GM12878 (cell line): ENCODE results near the gene ZNF791. TPM values are rescaled to one million over a fixed set of nuclear protein-coding genes. Genes with fewer than 3 reads are reported as not detected.

Experiments used
- ATAC-seq: fragments of 200-7000 bp; cut with Tn5 transposase; 3 replicates; pipeline ENCODE4 v1.9.1; 2020; ENCODE audit warnings: mild to moderate bottlenecking, moderate library complexity
- BruUV-seq: library from RNA; stranded (reverse); fragments of 400-500 nt; replicated peaks from 2 replicates; lab custom pipeline; 2021; lab: Mats Ljungman, UMichigan
- CTCF ChIA-PET: fragments of 300-600 bp; sonication (Branson Sonifier 250); formaldehyde crosslinking; extraction: SDS; loops from one replicate; lab custom pipeline; 2021; ENCODE audit warnings: inconsistent platforms; lab: Yijun Ruan, JAX
- POLR2A ChIA-PET: fragments of 350-600 bp; formaldehyde crosslinking; extraction: SDS; loops from one replicate; lab custom pipeline; 2021; ENCODE audit warnings: inconsistent platforms; lab: Charles Lee
- RAD21 ChIA-PET: fragments of 300-600 bp; sonication (Branson Sonifier 250); formaldehyde crosslinking; loops from one replicate; lab custom pipeline; 2023; ENCODE audit warnings: antibody characterized with exemption; ENCODE audit not compliant: unreplicated experiment; lab: Charles Lee
- SMC1A ChIA-PET: fragments of 300-600 bp; sonication (Branson Sonifier 250); formaldehyde crosslinking; loops from one replicate; lab custom pipeline; 2023; ENCODE audit not compliant: unreplicated experiment, uncharacterized antibody; lab: Charles Lee
- DNase-seq: peaks from one replicate; pipeline ENCODE4 v3.0.0-alpha.2; 2011; ENCODE audit warnings: low read depth, low spot score
- FAIRE-seq: peaks from 3 replicates; lab custom pipeline; 2011; peaks lifted over from hg19 to GRCh38; lab: Jason Lieb, UNC
- H2AFZ ChIP-seq: 2 replicates; pipeline ENCODE4 v1.6.0; 2011; ENCODE audit warnings: low read depth, low read length, control low read depth; ENCODE audit not compliant: control insufficient read depth
- H3K27ac ChIP-seq: 2 replicates; pipeline ENCODE4 v1.5.1; 2011; ENCODE audit warnings: control low read depth; ENCODE audit not compliant: control insufficient read depth, insufficient read depth
- H3K27me3 ChIP-seq, 2 experiments: replicated peaks in 1 of 2; 2 replicates each; pipeline versions ENCODE4 v1.6.0 to v1.6.1; 2011; ENCODE audit warnings: low read length in 1 of 2; ENCODE audit not compliant: control insufficient read depth in 2 of 2, insufficient read depth in 2 of 2
- H3K36me3 ChIP-seq, 2 experiments: 2 replicates each; pipeline ENCODE4 v1.5.1; 2011; ENCODE audit warnings: low read length in 1 of 2; ENCODE audit not compliant: control insufficient read depth in 2 of 2, insufficient read depth in 2 of 2
- H3K4me1 ChIP-seq: 2 replicates; pipeline ENCODE4 v1.6.1; 2011; ENCODE audit warnings: mild to moderate bottlenecking, low read length, moderate library complexity, mixed read lengths; ENCODE audit not compliant: control insufficient read depth, insufficient read depth
- H3K4me2 ChIP-seq: 2 replicates; pipeline ENCODE4 v1.6.0; 2011; ENCODE audit warnings: control low read depth; ENCODE audit not compliant: control insufficient read depth, insufficient read depth
- H3K4me3 ChIP-seq: fragments of 200-600 bp; sonication (generic); 2 replicates; pipeline ENCODE4 v1.5.1; 2016
- H3K79me2 ChIP-seq: 2 replicates; pipeline ENCODE4 v1.6.0; 2011; ENCODE audit warnings: low read length; ENCODE audit not compliant: control insufficient read depth, insufficient read depth
- H3K9ac ChIP-seq: 2 replicates; pipeline ENCODE4 v1.8.0; 2011; ENCODE audit warnings: low read length, control low read depth, mixed read lengths; ENCODE audit not compliant: control insufficient read depth, insufficient read depth
- H3K9me3 ChIP-seq: replicated peaks from 3 replicates; pipeline ENCODE4 v1.5.1; 2011; ENCODE audit warnings: mild to moderate bottlenecking, low read length; ENCODE audit not compliant: control insufficient read depth, insufficient read depth
- H4K20me1 ChIP-seq: 2 replicates; pipeline ENCODE4 v1.6.0; 2011; ENCODE audit not compliant: control insufficient read depth, insufficient read depth
- BCL3 ChIP-seq: IDR thresholded peaks from 2 replicates; pipeline ENCODE4 v1.6.1; 2011; ENCODE audit warnings: borderline replicate concordance, low read depth, mild to moderate bottlenecking, moderate library complexity, low read length; ENCODE audit not compliant: insufficient read depth, poor library complexity, severe bottlenecking
- CREB1 ChIP-seq: IDR thresholded peaks from 2 replicates; pipeline ENCODE4 v1.6.1; 2012; ENCODE audit warnings: low read depth, mild to moderate bottlenecking, inconsistent platforms
- ETV6 ChIP-seq, 2 experiments: fragments of 450-650 bp in 1 of 2; IDR thresholded peaks in 1 of 2; conservative IDR thresholded peaks in 1 of 2; 2 replicates each; pipeline ENCODE4 v1.6.1; 2014; ENCODE audit warnings: antibody characterized with exemption in 1 of 2, borderline replicate concordance in 1 of 2, low read depth in 1 of 2, mild to moderate bottlenecking in 1 of 2, moderate library complexity in 1 of 2
- EZH2 ChIP-seq: IDR thresholded peaks from 2 replicates; pipeline ENCODE4 v1.6.1; 2012; ENCODE audit warnings: low read depth, mild to moderate bottlenecking, control low read depth, inconsistent platforms, low read length, borderline replicate concordance; ENCODE audit not compliant: control insufficient read depth
- FOXK2 ChIP-seq: fragments of 450-650 bp; IDR thresholded peaks from 2 replicates; pipeline ENCODE4 v1.6.1; 2017; ENCODE audit warnings: mild to moderate bottlenecking, moderate library complexity
- IKZF1 ChIP-seq: fragments of 450-650 bp; conservative IDR thresholded peaks from 2 replicates; pipeline ENCODE4 v1.6.1; 2017; ENCODE audit warnings: antibody characterized with exemption, mild to moderate bottlenecking
- PML ChIP-seq: IDR thresholded peaks from 2 replicates; pipeline ENCODE4 v1.6.1; 2012; ENCODE audit warnings: low read length, inconsistent platforms
- RFX5 ChIP-seq: IDR thresholded peaks from 2 replicates; pipeline ENCODE4 v1.6.1; 2011; ENCODE audit warnings: low read depth, low read length, improper control_type of control experiment
- ZNF207 ChIP-seq: fragments of 450-650 bp; IDR thresholded peaks from 2 replicates; pipeline ENCODE4 v1.6.1; 2014; ENCODE audit warnings: antibody characterized with exemption, mild to moderate bottlenecking, borderline replicate concordance
- ZNF24 ChIP-seq: fragments of 450-650 bp; IDR thresholded peaks from 2 replicates; pipeline ENCODE4 v1.6.1; 2017; ENCODE audit warnings: antibody characterized with exemption, mild to moderate bottlenecking
- ZNF687 ChIP-seq: fragments of 450-650 bp; IDR thresholded peaks from 2 replicates; pipeline ENCODE4 v1.6.1; 2017; ENCODE audit warnings: mild to moderate bottlenecking, moderate library complexity
- WGBS: methylation state at CpG from one replicate; pipeline ENCODE4 v1.1.6; 2016; ENCODE audit warnings: low lambda C conversion rate; ENCODE audit not compliant: insufficient replicate concordance, insufficient coverage; ENCODE audit errors: missing lambda C conversion rate; 5-methylcytosine and 5-hydroxymethylcytosine counted together
- in situ Hi-C: fragments of 300-500 bp; cut with MboI; formaldehyde crosslinking; loops from 9 replicates; pipeline ENCODE4 v1.14.3; 2018; ENCODE audit warnings: mixed read lengths
- intact Hi-C: fragments of 100-400 bp; cut with micrococcal nuclease; formaldehyde crosslinking; loops from one replicate; pipeline ENCODE4 v1.14.2; 2022; ENCODE audit not compliant: unreplicated experiment
- polyA plus RNA-seq, 11 experiments: library from polyadenylated mRNA; depleted of rRNA in 4 of 11; unstranded in 6 of 11; stranded (reverse) in 5 of 11; fragments of >200 nt; fragmentation: Nextera tagmentation in 4 of 11; fragmentation: Illumina TruSeq in 1 of 11; extraction: Ambion mirVana in 4 of 11; extraction: Trizol in 1 of 11; gene quantifications; 1 replicate in 1 of 11; 2 replicates in 10 of 11; pipeline versions ENCODE4 v1.2.1 to v1.2.3, GENCODE V29; 2011 to 2016; ENCODE audit warnings: inconsistent platforms in 2 of 11, missing spikeins in 2 of 11, low read depth in 1 of 11
- total RNA-seq, 4 experiments: library from RNA; depleted of rRNA in 3 of 4; stranded (reverse); fragments of >200 nt in 3 of 4; fragmentation: Illumina TruSeq in 1 of 4; extraction: Trizol in 1 of 4; gene quantifications; 2 replicates each; pipeline versions ENCODE4 v1.2.1 to v1.2.3, GENCODE V29; 2013 to 2021
- TF ChIP-seq, protein P1 (sequence below): IDR thresholded peaks from 2 replicates; pipeline ENCODE4 v1.6.1; 2012; ENCODE audit warnings: low read depth, low read length, improper control_type of control experiment
- TF ChIP-seq, protein P2 (sequence below), 3 experiments: IDR thresholded peaks in 2 of 3; conservative IDR thresholded peaks in 1 of 3; 2 replicates each; pipeline ENCODE4 v1.5.1; 2011; ENCODE audit warnings: low read depth in 3 of 3, low read length in 3 of 3, mild to moderate bottlenecking in 3 of 3, control low read depth in 2 of 3, moderate library complexity in 2 of 3, inconsistent platforms in 1 of 3, mixed read lengths in 1 of 3; ENCODE audit not compliant: control insufficient read depth in 2 of 3, insufficient read depth in 1 of 3; ENCODE audit errors: extremely low read depth in 1 of 3

Gene ZNF791
- total and polyA plus RNA-seq, 10 of the 15 experiments (the other 5 are each of a cell fraction or from before 2014, with no cell fraction given) = 7.5 to 24.0 (median 11.8) TPM

GRCh38 chr19:12606796-12607195 is 3.9 kb upstream of the ZNF791 start (continued):
- no peak for TF ChIP-seq ZNF687
- no peak for TF ChIP-seq BCL3

DNA sequence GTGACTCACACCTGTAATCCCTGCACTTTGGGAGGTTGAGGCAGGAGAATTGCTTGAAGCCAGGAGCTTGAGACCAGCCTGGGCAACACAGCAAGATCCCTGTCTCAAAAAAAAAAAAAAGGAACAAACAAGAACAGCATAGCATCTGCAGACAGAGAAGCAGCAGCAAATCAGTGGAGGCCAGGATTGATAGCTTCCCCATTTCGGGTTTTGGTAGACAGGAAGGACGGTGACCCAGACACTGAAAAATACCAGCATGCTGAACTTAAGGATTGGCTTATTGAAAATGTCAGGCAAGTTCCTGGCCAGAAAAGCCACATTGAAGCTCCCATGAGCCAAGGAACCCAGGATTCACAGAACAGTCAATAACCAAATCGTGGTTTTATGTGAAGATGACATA is 3.1 kb upstream of the ZNF791 start:
- Histone ChIP-seq H3K4me1 (peaks cover 17% of the 10 kb centered on the region), H3K79me2 (peaks cover 33% of the 10 kb centered on the region), H3K9me3 (no peaks in the 10 kb centered on the region), H3K4me3 (no peak overlapping the region), H3K36me3 (peaks cover 3 to 9% of the 10 kb centered on the region in 2 experiments; a peak in 2 of 4 replicates), H3K27ac (no peak overlapping the region), H3K4me2 (peak overlapping the region; percentile 7; the same call in 1 of the 2 replicates), H2AFZ (no peak overlapping the region), H3K9ac (no peak overlapping the region), H4K20me1 (no peaks in the 10 kb centered on the region), H3K27me3 (no peaks in the 10 kb centered on the region)
- RAD21 ChIA-PET = interaction anchor here (1.3 kb wide), 1 partner anchor 15 kb away, joined by 3 read pairs; no protein-coding TSS in a partner anchor
- CTCF ChIA-PET = interaction anchor here (0.6 to 1.2 kb wide), 3 partner anchors 32 to 684 kb away, joined by 3 read pairs; no protein-coding TSS in a partner anchor
- TF ChIP-seq CREB1 (no peak), ZNF24 (no peak), IKZF1 (no peak), PML (no peak), ZNF207 (no peak), FOXK2 (no peak), EZH2 (no peak), RFX5 (no peak), ETV6 (conservative IDR thresholded peaks at IDR 0.05 in 1 of 2, IDR thresholded peaks at IDR 0.05 in 1 of 2; ENCODE audit: borderline replicate concordance in 1 of 2, low read depth in 1 of 2) (no peak)
- TF ChIP-seq, protein P1, sequence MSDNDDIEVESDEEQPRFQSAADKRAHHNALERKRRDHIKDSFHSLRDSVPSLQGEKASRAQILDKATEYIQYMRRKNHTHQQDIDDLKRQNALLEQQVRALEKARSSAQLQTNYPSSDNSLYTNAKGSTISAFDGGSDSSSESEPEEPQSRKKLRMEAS = no peak
- TF ChIP-seq, protein P2, sequence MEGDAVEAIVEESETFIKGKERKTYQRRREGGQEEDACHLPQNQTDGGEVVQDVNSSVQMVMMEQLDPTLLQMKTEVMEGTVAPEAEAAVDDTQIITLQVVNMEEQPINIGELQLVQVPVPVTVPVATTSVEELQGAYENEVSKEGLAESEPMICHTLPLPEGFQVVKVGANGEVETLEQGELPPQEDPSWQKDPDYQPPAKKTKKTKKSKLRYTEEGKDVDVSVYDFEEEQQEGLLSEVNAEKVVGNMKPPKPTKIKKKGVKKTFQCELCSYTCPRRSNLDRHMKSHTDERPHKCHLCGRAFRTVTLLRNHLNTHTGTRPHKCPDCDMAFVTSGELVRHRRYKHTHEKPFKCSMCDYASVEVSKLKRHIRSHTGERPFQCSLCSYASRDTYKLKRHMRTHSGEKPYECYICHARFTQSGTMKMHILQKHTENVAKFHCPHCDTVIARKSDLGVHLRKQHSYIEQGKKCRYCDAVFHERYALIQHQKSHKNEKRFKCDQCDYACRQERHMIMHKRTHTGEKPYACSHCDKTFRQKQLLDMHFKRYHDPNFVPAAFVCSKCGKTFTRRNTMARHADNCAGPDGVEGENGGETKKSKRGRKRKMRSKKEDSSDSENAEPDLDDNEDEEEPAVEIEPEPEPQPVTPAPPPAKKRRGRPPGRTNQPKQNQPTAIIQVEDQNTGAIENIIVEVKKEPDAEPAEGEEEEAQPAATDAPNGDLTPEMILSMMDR (IDR thresholded peaks at IDR 0.05 in 2 of 3, conservative IDR thresholded peaks at IDR 0.05 in 1 of 3; ENCODE audit: control insufficient read depth in 2 of 3, extremely low read depth in 1 of 3, insufficient read depth in 1 of 3, low read depth in 3 of 3, low read length in 3 of 3) = no peak
- FAIRE-seq (no peak), DNase-seq (no peak), ATAC-seq (no peak)
- intact Hi-C loops (no loop called here), in situ Hi-C loops (no loop called here)
- POLR2A ChIA-PET = no interaction called here
- SMC1A ChIA-PET = no interaction called here
- no TSS peak for BruUV-seq
- 65% methylated on average over 3 of the region's 3 CpGs for WGBS
